Measurements from ENCODE around the gene LYST. TPM values are rescaled to one million over a fixed set of nuclear protein-coding genes. Genes with fewer than 3 reads are reported as not detected.
A peak's percentile ranks its signal among the peaks of the same experiment; 100 is the strongest.
"Not testable (repeated sequence)": the region's sequence is repeated elsewhere in the genome, so short reads cannot be mapped to it uniquely, and the experiment has no call there.

LYST gene
- total RNA-seq (10 to 100 TPM; 10.0 to 15.3 (median 12.0) TPM), polyA plus RNA-seq (3.8 TPM)
- long read RNA-seq, donor 1, partial matches to known transcripts: 5 of 9 reads
- long read RNA-seq, donor 1, other reads (novel, unspliced or antisense): 4 of 9 reads
- long read RNA-seq, donor 2, partial matches to known transcripts: 0 of 1 reads
- long read RNA-seq, donor 2, other reads (novel, unspliced or antisense): 1 of 1 reads
- long read RNA-seq, donor 3, partial matches to known transcripts: 12 of 14 reads
- long read RNA-seq, donor 3, other reads (novel, unspliced or antisense): 2 of 14 reads
- long read RNA-seq, donor 4, partial matches to known transcripts: 0 of 1 reads
- long read RNA-seq, donor 4, other reads (novel, unspliced or antisense): 1 of 1 reads

GRCh38 chr1:235866205-235866912 is at the start of gene LYST:
LYST (minus strand) TSS chr1:235866906; CDS start chr1:235830417, 36,489 bp downstream.
- peak in 2 of 3 donors; percentile 34 to 70 for DNase-seq
- intact Hi-C loops (cut with DNase I): loop anchor here in 1 of 4 donors (5.0 kb wide), 1 partner anchor 106 kb away; no protein-coding TSS in a partner anchor

GRCh38 chr1:235915489-235915888 is 48.8 kb upstream of the LYST start:
- DNase-seq; H3K4me3 ChIP-seq (ENCODE audit: low read length); H3K27me3 ChIP-seq (ENCODE audit: control insufficient read depth, insufficient read depth); intact Hi-C loops (cut with DNase I); H3K4me1 ChIP-seq (ENCODE audit: control insufficient read depth, insufficient read depth, low read length); H3K9me3 ChIP-seq (ENCODE audit: control insufficient read depth, low read length); ATAC-seq; H3K27ac ChIP-seq (ENCODE audit: low read length): not testable (repeated sequence)
- WGBS: 97% methylated on average over 4 of the region's 4 CpGs

More at GRCh38 chr1:235866205-235866912, at the start of gene LYST:
- ATAC-seq: peak; percentile 73 to 80
- under 1% methylated on average over 71 of the region's 71 CpGs for WGBS
- no peaks in the 10 kb centered on the region for H3K27me3 ChIP-seq (ENCODE audit: control insufficient read depth, insufficient read depth)
- H3K27ac ChIP-seq (ENCODE audit: low read length): peak within 1 kb of the TSS; percentile 71
- peak within 1 kb of the TSS; percentile 83 for H3K4me3 ChIP-seq (ENCODE audit: low read length)
- no peaks in the 10 kb centered on the region for H3K4me1 ChIP-seq (ENCODE audit: control insufficient read depth, insufficient read depth, low read length)
- no peaks in the 10 kb centered on the region for H3K9me3 ChIP-seq (ENCODE audit: control insufficient read depth, low read length)

- Histone ChIP-seq H3K9me3 (ENCODE audit: control insufficient read depth, low read length) (no peaks in the 10 kb centered on the region), H3K27me3 (ENCODE audit: control insufficient read depth, insufficient read depth) (no peaks in the 10 kb centered on the region), H3K4me1 (ENCODE audit: control insufficient read depth, insufficient read depth, low read length) (peaks cover 6% of the 10 kb centered on the region), H3K27ac (ENCODE audit: low read length) (no peak overlapping the region), H3K4me3 (ENCODE audit: low read length) (no peak overlapping the region)
- DNase-seq (no peak), ATAC-seq (no peak)
- intact Hi-C loops (cut with DNase I): no loop called here
- 96% methylated on average over 1 of the region's 1 CpG for WGBS
These were observed 46.6 kb upstream of the LYST start for GRCh38 chr1:235913311-235913710.

- intact Hi-C loops (cut with DNase I): no loop called here
- WGBS: 72% methylated on average over 6 of the region's 6 CpGs
- no peaks in the 10 kb centered on the region for H3K27me3 ChIP-seq (ENCODE audit: control insufficient read depth, insufficient read depth)
These were observed 45.2 kb upstream of the LYST start for GRCh38 chr1:235911876-235912275.

GRCh38 chr1:235911300-235911662 is 44.6 kb upstream of the LYST start:
- no peaks in the 10 kb centered on the region for H3K9me3 ChIP-seq (ENCODE audit: control insufficient read depth, low read length)
- H3K27me3 ChIP-seq (ENCODE audit: control insufficient read depth, insufficient read depth): no peaks in the 10 kb centered on the region
- no peak overlapping the region for H3K27ac ChIP-seq (ENCODE audit: low read length)
- intact Hi-C loops (cut with DNase I): no loop called here
- H3K4me1 ChIP-seq (ENCODE audit: control insufficient read depth, insufficient read depth, low read length): peaks cover 2% of the 10 kb centered on the region
- no peak for ATAC-seq
- no peak overlapping the region for H3K4me3 ChIP-seq (ENCODE audit: low read length)
- no peak for DNase-seq
- 74% methylated on average over 5 of the region's 5 CpGs for WGBS

More at GRCh38 chr1:235911876-235912275, 45.2 kb upstream of the LYST start:
- ATAC-seq: no peak
- DNase-seq: no peak
- Histone ChIP-seq H3K4me3 (ENCODE audit: low read length) (no peak overlapping the region), H3K27ac (ENCODE audit: low read length) (no peak overlapping the region), H3K4me1 (ENCODE audit: control insufficient read depth, insufficient read depth, low read length) (peaks cover 2% of the 10 kb centered on the region), H3K9me3 (ENCODE audit: control insufficient read depth, low read length) (no peaks in the 10 kb centered on the region)

- Histone ChIP-seq H3K27ac (ENCODE audit: low read length) (peak overlapping the region; percentile 4), H3K4me3 (ENCODE audit: low read length) (no peak overlapping the region), H3K27me3 (ENCODE audit: control insufficient read depth, insufficient read depth) (no peaks in the 10 kb centered on the region), H3K4me1 (ENCODE audit: control insufficient read depth, insufficient read depth, low read length) (peaks cover 2% of the 10 kb centered on the region), H3K9me3 (ENCODE audit: control insufficient read depth, low read length) (no peaks in the 10 kb centered on the region)
- WGBS: 58% methylated on average over 8 of the region's 8 CpGs
- intact Hi-C loops (cut with DNase I): no loop called here
- DNase-seq (peak in 1 of 3 donors; percentile 41), ATAC-seq (peak; percentile 71 to 86)
These were observed 43.9 kb upstream of the LYST start for GRCh38 chr1:235910357-235911299.

- 82% methylated on average over 8 of the region's 8 CpGs for WGBS
- Histone ChIP-seq H3K27ac (ENCODE audit: low read length) (peak overlapping the region; percentile 38), H3K9me3 (ENCODE audit: control insufficient read depth, low read length) (no peaks in the 10 kb centered on the region), H3K27me3 (ENCODE audit: control insufficient read depth, insufficient read depth) (no peaks in the 10 kb centered on the region), H3K4me3 (ENCODE audit: low read length) (no peak overlapping the region), H3K4me1 (ENCODE audit: control insufficient read depth, insufficient read depth, low read length) (peaks cover 2% of the 10 kb centered on the region)
- no peak for DNase-seq
- intact Hi-C loops (cut with DNase I): loop anchor here in 1 of 4 donors (5.0 kb wide), 1 partner anchor 33 kb away; no protein-coding TSS in a partner anchor
- peak; percentile 35 to 63 for ATAC-seq
These were observed 42.2 kb upstream of the LYST start for GRCh38 chr1:235908742-235909520.

GRCh38 chr1:235907897-235908240 is 41.2 kb upstream of the LYST start:
- DNase-seq (no peak), ATAC-seq (no peak)
- intact Hi-C loops (cut with DNase I): loop anchor here in 1 of 4 donors (5.0 kb wide), 1 partner anchor 34 kb away; no protein-coding TSS in a partner anchor
- WGBS: 89% methylated on average over 3 of the region's 3 CpGs
- no peaks in the 10 kb centered on the region for H3K9me3 ChIP-seq (ENCODE audit: control insufficient read depth, low read length)
- no peak overlapping the region for H3K4me3 ChIP-seq (ENCODE audit: low read length)
- H3K27me3 ChIP-seq (ENCODE audit: control insufficient read depth, insufficient read depth): no peaks in the 10 kb centered on the region
- H3K4me1 ChIP-seq (ENCODE audit: control insufficient read depth, insufficient read depth, low read length): peaks cover 2% of the 10 kb centered on the region
- H3K27ac ChIP-seq (ENCODE audit: low read length): no peak overlapping the region

GRCh38 chr1:235907187-235907896 is 40.6 kb upstream of the LYST start:
- ATAC-seq (no peak), DNase-seq (no peak)
- 84% methylated on average over 12 of the region's 12 CpGs for WGBS
- Histone ChIP-seq H3K27me3 (ENCODE audit: control insufficient read depth, insufficient read depth) (no peaks in the 10 kb centered on the region), H3K4me1 (ENCODE audit: control insufficient read depth, insufficient read depth, low read length) (peaks cover 2% of the 10 kb centered on the region), H3K9me3 (ENCODE audit: control insufficient read depth, low read length) (no peaks in the 10 kb centered on the region), H3K27ac (ENCODE audit: low read length) (no peak overlapping the region), H3K4me3 (ENCODE audit: low read length) (no peak overlapping the region)
- intact Hi-C loops (cut with DNase I): loop anchor here in 1 of 4 donors (5.0 kb wide), 1 partner anchor 35 kb away; no protein-coding TSS in a partner anchor

Measured in right cardiac atrium (tissue), 5 donors.